ENCODE results near the gene NTF3.

GRCh38 chr12:5498806-5499205, 66.9 kb downstream of the NTF3 start:
- TF ChIP-seq POLR2AphosphoS5 (IDR thresholded peaks at IDR 0.05; ENCODE audit: low read depth, low read length) = no peak
- no peak for TF ChIP-seq POLR2A (IDR thresholded peaks at IDR 0.05; ENCODE audit: low read depth, low read length)
- no peak for TF ChIP-seq TAF1 (IDR thresholded peaks at IDR 0.05; ENCODE audit: borderline replicate concordance, low read depth, low read length)

All from GM12892 (cell line).